Activated CD8-positive, alpha-beta memory T cell treated with anti-CD3 and anti-CD28 coated beads for 4 hours (primary cell): Measurements from ENCODE around the gene RGS12.

Source experiments
- DNase-seq, 2 donors: peaks; one replicate each; pipeline ENCODE4 v3.0.0-alpha.2; 2020; ENCODE audit warnings: low read depth in 2 of 2

Gene RGS12, protein sequence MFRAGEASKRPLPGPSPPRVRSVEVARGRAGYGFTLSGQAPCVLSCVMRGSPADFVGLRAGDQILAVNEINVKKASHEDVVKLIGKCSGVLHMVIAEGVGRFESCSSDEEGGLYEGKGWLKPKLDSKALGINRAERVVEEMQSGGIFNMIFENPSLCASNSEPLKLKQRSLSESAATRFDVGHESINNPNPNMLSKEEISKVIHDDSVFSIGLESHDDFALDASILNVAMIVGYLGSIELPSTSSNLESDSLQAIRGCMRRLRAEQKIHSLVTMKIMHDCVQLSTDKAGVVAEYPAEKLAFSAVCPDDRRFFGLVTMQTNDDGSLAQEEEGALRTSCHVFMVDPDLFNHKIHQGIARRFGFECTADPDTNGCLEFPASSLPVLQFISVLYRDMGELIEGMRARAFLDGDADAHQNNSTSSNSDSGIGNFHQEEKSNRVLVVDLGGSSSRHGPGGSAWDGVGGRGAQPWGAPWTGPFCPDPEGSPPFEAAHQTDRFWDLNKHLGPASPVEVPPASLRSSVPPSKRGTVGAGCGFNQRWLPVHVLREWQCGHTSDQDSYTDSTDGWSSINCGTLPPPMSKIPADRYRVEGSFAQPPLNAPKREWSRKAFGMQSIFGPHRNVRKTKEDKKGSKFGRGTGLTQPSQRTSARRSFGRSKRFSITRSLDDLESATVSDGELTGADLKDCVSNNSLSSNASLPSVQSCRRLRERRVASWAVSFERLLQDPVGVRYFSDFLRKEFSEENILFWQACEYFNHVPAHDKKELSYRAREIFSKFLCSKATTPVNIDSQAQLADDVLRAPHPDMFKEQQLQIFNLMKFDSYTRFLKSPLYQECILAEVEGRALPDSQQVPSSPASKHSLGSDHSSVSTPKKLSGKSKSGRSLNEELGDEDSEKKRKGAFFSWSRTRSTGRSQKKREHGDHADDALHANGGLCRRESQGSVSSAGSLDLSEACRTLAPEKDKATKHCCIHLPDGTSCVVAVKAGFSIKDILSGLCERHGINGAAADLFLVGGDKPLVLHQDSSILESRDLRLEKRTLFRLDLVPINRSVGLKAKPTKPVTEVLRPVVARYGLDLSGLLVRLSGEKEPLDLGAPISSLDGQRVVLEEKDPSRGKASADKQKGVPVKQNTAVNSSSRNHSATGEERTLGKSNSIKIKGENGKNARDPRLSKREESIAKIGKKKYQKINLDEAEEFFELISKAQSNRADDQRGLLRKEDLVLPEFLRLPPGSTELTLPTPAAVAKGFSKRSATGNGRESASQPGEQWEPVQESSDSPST (N-terminal part only)

DNA sequence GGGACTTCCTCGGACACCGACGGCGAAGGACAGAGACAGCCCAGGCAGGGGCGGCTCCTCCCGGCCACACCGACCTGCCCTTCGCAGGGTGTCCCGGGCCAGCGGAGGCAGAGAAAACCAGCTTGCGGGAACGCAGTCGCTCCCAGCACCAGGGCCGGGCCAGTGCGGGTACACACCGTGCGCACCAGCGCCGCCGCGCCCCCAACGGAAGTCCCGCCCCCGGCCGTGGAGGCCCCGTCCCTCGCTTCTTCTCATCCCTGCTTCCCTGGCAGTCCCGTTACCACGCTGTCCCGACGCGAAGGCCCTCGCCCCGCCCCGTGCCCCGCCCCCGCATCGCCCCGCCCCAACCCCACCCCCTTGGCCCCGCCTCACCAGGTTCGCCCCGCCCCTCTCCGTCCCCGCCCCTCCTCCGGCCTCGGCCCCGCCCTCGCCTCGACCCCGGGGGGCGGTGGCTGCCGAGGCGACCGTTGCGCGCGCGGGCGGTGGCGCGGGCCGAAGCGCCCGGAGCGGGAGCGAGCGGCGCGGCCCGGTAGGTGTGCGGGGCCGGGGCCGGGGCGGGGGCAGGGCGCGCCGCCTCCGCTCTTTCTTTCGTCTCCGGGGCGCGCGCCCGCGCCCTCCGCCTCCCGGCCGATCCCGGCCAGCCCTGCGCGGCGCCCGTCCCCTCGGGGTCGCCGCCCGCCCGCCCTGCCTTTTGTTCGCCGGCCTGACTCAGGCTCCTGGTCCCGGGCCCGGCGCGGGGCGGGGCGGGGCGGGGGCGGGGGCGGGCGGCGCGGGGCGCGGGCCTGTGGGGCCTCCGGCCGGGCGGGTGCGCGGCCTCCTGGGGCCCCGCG lies at the start of gene RGS12:
Gene RGS12 (plus strand): TSS at position 451 of the 830 bp plus-strand sequence. CDS start 23,150 bp downstream, outside the sequence.
- peak; percentile 69 to 70 for DNase-seq

DNA sequence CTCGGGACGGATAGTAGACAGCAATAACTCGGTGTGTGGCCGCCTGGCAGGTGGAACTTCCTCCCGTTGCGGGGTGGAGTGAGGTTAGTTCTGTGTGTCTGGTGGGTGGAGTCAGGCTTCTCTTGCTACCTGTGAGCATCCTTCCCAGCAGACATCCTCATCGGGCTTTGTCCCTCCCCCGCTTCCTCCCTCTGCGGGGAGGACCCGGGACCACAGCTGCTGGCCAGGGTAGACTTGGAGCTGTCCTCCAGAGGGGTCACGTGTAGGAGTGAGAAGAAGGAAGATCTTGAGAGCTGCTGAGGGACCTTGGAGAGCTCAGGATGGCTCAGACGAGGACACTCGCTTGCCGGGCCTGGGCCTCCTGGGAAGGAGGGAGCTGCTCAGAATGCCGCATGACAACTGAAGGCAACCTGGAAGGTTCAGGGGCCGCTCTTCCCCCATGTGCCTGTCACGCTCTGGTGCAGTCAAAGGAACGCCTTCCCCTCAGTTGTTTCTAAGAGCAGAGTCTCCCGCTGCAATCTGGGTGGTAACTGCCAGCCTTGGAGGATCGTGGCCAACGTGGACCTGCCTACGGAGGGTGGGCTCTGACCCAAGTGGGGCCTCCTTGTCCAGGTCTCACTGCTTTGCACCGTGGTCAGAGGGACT lies 49.6 kb upstream of the RGS12 start:
- no peak for DNase-seq

DNA sequence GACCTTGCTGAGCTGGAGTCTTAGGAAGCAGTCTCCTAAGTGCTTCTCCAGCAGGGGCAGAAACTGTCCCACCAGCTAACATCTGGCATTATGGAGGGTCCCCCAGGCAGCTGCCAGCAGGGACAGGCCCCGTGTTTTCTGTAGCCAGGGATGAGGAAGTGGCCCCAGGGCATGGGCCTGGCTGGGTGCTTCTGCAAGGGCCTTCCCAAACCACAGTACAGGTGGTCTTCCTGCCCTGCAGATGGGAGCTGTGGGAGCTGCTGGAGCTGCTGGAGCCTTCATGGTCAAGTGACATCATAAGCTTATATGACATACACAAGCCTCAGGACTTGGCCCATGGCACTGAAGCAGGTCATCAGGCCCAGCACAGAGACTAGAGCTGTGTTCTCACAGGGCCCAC lies 48.8 kb upstream of the RGS12 start:
- DNase-seq, result no peak

DNA sequence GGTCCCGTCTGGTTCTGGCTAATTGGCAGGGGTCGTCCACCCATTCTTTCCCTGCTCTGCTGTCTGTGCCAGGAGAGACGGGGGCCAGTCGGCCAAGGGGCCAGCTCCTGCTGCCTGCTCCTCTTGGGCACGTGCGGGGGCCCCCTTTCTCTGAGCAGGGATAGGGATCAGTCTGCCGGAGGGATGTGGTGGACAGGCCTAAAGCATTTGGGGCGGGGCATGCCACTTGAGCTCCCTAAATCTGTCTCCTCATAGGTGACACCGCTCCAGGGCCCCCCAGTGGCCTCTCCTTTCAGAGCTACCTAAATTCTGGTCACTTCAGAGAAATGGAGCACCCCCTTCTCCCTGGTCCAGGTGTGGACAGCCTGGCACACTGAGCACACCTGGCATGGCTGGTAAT lies 48.1 kb upstream of the RGS12 start:
- DNase-seq, result no peak

DNA sequence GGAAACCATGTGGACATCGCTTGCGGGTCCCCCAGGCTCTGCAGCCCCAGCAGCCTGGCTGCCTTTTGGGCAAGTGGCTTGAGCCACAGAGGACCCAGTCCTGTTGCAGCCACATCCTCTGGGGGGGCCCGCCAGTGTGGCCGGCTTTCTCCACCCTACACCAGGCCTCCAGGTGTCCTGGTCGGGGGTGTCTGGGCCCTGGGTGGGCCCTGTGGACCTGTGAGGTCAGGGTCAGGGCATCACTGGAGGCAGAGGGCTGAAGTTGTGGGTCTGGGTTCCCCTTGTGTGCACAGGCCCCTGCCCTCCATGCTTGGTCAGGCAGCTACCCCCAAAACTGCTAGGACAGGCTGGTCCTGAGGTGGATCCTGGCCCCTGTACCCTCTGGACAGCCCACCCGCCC lies 47.1 kb upstream of the RGS12 start:
- no peak for DNase-seq

DNA sequence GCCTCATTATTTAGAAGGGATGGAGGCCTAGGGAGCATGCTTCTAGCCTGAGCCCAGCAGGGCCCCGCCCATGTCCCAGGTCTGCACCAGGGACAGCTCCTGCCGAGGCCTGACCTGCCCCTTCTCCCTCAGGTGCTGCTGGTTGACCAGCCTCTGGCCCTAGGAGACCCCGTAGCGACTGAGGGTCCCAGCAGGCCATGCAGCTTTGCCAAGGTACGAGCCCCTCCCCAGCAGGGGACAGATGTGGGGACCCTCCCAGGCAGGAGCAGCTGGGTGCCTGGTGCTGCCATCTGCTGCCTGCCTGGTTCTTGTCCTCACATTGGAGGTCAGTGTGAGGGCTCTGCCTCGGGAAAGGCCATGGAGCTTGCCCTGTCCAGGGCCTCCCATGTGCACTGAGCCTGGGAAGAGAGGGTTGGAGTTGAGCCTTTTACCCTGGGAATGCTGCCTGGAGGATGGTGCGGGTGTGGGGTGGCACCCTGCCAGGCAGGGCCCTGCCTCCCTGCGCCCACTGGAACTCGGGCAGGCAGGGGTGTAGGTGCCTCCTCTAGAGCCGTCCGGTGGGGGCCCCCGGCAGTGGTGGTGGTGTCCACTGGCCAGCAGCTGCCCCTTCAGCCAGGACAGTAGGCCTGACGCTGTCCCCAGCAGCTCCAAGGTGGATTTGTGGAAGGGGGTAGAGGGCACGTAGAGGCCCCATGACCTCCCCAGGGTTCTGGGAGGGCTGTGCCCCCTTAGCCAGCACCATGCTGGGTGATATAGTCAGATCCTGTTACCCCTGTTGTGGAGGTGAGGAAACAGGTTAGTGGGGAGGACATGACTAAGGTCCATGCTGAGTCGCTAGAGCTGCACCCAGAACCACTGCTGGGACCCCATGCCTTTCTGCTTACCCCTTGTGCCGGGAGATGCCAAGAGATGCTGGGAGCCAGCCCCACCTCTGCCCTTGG lies 46.1 kb upstream of the RGS12 start:
- DNase-seq, result no peak

DNA sequence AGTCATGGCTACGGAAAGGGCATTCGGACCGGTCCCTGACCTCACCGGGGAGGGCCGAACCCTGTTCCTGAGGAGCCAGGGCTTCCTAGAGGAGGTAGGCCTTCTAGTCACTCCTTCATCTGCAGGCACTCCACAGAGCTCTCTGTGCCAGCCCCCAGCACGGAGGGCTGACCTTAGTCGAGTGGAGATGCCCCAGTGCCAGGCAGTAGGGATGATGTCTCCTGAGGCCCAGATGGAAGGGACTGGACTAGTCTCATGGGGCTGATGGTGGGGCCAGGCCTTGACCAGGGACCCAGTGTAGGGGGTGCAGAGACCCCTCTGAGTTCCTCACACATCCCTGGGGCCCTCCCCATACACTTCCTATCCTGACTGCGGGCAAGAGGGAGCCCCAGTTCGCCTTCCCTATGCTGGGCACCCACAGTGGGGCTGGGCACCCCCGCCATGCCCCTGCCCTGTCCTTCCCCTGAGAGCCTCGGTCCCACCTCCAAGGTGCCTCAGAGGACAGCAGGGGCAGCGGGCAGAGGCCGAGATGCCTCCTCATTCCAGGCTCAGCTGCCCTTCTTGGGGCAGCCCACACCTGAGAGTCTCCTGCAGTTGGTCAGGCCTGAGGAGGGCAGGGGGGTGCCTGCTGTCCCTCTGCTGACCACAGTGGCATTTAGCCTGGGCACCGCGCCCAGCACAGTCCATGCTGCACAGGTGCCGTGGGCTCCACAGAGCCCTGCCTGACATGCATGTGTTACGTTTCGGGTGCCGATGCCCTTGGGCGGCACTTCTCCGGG lies 45.2 kb upstream of the RGS12 start:
- no peak for DNase-seq

DNA sequence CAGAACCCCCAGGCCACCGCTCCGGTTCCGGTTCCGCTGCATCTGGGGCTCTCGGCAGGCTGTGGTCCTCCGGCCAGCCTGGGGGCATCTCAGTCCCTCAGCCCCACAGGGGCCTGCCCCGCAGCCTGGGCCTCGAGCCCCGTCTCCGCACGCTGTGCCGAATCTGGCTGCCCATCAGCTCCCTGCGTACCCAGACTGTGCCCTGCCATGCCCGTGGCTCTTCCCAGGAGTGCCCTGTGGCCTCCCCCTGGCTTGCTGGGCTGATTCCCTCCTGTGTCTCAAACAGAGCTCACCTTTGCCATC lies 44.7 kb upstream of the RGS12 start:
- DNase-seq, result no peak

DNA sequence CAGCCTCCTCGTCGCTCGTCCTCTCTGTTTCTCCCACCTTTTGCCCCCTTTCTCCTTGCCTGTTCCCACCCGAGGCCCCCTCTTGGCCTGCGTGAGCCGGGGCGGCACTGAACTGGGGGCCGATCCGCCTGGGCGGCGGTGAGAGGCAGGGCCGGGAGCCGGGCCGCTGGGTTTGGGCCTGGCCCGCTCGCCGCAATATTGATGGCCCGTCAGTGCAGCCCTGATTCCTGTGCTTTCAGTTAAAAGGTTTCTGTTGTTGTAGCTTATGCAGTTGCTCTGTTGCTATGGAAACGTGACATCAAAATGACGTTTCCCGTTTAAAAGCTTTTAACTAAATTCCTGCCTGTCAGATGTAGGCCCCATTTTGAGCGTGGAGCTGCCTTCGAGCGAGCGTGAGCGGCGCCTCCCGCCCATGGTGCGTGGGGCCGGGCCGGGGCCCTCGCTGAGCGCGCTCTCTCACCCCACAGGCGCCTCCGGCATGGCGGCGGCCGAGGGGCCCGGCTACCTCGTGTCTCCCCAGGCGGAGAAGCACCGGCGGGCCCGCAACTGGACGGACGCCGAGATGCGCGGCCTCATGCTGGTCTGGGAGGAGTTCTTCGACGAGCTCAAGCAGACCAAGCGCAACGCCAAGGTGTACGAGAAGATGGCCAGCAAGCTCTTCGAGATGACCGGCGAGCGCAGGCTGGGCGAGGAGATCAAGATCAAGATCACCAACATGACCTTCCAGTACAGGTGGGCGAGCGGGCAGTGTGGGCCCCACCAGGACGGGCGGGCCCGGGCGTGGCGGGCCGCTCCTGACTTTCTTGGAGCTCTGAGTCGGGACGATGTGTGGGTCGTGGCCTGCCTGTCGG lies 43.8 kb upstream of the RGS12 start, which contains the start of gene MSANTD1:
Gene MSANTD1 (plus strand): TSS at position 349 of the 851 bp plus-strand sequence. CDS start 64 bp downstream, at position 413.
- no peak for DNase-seq

DNA sequence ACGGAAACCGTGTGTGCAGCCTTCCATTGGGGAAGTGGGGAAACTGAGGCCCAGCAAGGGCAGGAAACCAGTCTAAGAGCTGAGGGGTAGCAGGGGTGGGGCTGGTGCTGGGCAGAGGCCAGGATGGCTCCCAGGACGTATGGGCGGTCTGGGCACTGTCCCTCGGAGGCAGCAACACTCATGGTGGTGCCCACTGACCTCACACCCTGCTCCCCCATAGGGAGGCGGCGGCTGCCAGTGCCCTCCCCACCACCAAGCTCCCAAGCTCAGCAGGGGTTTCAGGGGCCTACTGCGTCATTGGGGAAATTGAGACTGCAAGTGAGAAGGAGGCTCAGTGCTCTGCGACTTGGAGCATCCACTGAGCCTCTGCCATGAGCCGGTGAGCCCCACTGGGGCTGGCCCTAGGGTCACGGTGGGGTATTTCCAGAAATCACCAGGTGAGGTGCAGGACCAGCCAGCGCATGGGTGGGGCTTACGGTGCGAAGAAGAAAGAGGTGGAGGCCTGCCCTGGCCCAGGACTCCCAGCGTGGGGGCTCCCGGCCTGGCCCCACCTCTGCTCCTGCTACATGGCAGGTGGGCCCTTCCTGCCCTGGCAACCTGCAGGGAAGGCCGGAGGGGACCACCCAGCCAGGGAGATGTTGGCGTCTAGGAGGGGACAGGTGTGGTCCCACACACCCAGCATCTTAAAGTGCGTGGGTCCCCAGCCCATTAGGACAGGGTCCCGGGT lies 42.9 kb upstream of the RGS12 start:
- DNase-seq, result no peak

DNA sequence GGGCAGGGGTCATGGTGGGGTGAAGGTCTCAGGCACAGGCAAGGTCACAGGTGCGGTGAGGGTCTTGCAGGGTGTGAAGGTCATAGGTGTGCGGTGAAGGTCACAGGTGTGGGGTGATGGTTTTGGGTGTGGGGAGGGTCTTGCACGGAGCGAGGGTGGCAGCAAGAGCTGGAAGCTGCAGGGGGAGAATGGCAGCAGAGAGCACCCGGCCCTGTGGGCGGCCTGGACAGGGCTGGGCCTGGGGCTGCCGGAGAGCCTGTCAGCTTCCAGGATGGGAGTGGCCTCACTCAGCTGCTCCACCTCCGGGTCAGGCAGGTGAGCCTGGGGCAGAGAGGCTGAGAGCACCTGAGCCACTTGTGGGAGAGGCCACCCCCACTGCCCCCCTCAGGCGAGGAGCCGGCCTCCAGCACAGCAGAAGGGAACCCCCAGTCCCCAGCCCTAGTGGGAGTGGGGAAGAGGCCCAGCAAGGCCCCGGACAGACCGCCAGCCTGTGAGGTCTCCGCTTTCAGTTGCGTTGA lies 42.3 kb upstream of the RGS12 start:
- no peak for DNase-seq

DNA sequence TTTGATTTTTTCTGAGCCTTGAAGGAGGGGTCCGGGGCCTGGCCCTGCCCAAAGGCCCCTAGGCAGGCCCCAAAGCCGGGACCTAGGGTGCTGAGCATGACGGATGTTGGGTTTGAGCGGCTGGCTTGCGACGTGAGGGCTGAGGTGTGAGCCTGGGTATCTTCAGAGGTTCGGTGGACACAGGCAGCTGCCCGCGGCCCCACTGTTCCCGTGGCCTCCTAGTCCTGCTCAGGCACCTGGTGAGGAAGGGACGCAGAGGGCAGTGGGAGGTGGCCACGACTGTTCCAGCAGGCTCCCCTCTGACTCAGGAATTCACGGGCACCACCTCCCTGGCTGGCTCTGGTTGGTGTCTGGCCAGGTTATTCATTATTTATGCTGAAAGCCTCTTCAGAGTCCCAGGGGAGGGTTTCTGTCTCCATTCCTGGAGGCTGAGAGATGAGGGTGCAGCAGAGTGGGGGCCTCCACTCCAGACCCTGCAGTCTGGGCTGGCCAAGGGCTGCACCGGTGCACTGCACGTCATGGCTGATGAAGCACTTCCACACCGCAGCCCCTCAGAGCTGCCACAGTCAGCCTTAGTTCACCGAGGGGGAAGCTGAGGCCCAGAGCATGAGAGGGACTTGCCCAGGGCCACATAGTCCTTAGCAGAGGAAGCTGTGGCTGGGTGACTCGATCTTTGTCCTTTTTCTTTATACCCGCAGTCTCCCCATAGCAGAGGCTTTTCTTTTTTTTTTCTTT lies 41.7 kb upstream of the RGS12 start:
- DNase-seq, result no peak

DNA sequence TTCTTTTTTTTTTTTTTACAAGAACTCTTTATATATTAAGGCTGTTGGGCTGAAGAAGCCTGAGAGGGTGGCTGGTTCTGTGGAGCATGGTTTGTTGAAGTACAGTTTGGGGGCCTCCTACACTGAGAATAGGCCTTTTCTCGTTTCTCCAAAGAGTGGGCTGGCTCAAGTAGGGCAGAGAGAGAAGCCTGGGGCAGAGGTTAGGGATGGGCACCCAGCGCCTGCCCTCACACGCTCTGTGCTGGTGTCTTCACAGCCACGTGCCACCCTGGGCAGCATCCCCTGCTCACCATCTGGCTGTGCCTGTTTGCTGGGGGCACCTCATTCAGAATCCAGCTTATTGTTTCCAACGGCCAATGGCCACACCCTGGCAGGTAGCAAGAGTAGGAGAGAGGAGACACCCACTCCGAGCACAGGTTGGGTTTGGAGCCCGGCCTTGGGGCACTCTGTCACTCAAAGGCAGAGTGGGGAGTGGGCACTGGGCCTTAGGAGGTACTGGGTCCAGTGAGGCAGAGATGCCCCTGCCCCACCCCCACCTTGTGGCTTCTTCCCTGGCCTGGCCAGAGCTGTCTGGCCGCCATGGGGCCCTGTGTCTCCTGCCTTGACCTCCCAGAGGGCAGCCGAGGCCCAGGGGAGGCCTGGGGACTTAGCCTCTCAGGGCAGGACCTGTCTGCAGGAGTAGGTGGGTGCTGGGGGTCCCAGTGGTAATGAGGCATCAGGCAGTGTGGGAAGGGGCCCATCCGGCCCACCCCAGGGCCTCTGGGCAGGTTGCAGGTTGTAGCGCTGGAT lies 40.9 kb upstream of the RGS12 start:
- no peak for DNase-seq

DNA sequence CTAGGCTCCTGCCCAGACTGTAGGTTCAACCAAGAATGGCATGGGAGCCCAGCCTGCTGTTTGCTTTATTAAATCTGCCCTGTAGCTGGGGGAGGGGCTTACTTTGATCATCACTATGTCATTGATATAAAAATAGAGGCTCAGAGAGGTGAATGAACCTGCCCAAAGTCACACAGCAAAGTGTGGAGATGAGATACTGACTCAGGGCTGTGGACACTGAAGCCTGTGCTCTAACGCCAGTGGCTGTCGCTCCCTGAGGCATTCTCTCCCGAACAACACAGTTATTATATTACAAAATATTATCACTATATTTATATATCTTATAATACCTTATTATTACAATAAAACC lies 40.4 kb upstream of the RGS12 start:
- no peak for DNase-seq

DNA sequence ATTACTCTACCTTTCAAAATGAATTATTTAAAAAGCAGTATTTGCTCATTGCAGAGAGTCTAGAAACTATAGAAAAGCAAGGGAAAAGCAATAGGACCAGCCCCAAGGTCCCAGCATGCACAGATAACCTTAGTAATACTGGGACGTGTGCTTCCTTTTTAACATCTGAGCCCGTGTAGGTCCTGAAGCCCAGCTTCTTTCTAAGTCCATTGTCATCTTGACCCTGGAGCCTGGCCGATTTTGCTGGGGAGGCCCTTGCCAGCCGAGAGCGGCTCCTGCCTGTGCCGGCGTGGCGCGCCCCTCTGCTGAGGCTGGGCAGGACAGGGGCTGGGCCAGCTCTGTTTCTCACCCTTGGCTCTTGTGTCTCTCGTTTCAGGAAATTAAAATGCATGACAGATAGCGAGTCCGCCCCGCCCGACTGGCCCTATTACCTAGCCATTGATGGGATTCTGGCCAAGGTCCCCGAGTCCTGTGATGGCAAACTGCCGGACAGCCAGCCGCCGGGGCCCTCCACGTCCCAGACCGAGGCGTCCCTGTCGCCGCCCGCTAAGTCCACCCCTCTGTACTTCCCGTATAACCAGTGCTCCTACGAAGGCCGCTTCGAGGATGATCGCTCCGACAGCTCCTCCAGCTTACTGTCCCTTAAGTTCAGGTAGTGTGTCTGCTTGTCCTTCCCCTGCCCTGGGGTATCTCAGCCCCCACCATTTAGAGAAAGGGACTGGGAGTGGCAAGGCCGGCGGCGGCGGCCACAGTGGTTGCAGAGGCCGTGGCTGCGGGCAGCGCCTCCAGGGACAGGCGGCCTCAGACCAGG lies 39.8 kb upstream of the RGS12 start:
- no peak for DNase-seq
